H9 (cell line): ENCODE results near the gene PSKH1. TPM values are rescaled to one million over a fixed set of nuclear protein-coding genes. Genes with fewer than 3 reads are reported as not detected.

Source experiments
- DNase-seq: peaks from one replicate; pipeline ENCODE4 v3.0.0-alpha.2; 2017
- H2AFZ ChIP-seq: one replicate; pipeline ENCODE4 v1.6.1; 2013; ENCODE audit warnings: mild to moderate bottlenecking, low read length, control low read depth, moderate library complexity
- H2AK5ac ChIP-seq: 2 replicates; pipeline ENCODE4 v1.6.1; 2013; ENCODE audit warnings: low read length, control low read depth, mixed read lengths; ENCODE audit not compliant: insufficient read length
- H2BK120ac ChIP-seq: one replicate; pipeline ENCODE4 v1.6.1; 2013; ENCODE audit warnings: low read depth, mild to moderate bottlenecking, low read length, control low read depth, inconsistent platforms; ENCODE audit not compliant: poor library complexity, severe bottlenecking
- H2BK12ac ChIP-seq: 2 replicates; pipeline ENCODE4 v1.6.1; 2013; ENCODE audit warnings: low read length, control low read depth, mixed read lengths, low read depth; ENCODE audit not compliant: insufficient read length
- H2BK15ac ChIP-seq: 2 replicates; pipeline ENCODE4 v1.6.1; 2013; ENCODE audit warnings: low read depth, low read length, control low read depth
- H2BK20ac ChIP-seq: one replicate; pipeline ENCODE4 v1.6.1; 2013; ENCODE audit warnings: low read depth, mild to moderate bottlenecking, low read length, control low read depth, inconsistent platforms; ENCODE audit not compliant: poor library complexity, severe bottlenecking
- H2BK5ac ChIP-seq: 2 replicates; pipeline ENCODE4 v1.6.1; 2013; ENCODE audit warnings: low read length, control low read depth, mixed read lengths; ENCODE audit not compliant: insufficient read length
- H3K14ac ChIP-seq: 2 replicates; pipeline ENCODE4 v1.6.1; 2013; ENCODE audit warnings: low read length, control low read depth; ENCODE audit not compliant: insufficient read depth
- H3K18ac ChIP-seq: 2 replicates; pipeline ENCODE4 v1.6.1; 2013; ENCODE audit warnings: low read depth, mild to moderate bottlenecking, mixed read lengths, low read length, control low read depth; ENCODE audit not compliant: insufficient read length
- H3K23ac ChIP-seq: 2 replicates; pipeline ENCODE4 v1.6.1; 2013; ENCODE audit warnings: low read length, control low read depth, mixed read lengths, low read depth; ENCODE audit not compliant: insufficient read length
- H3K23me2 ChIP-seq: 2 replicates; pipeline ENCODE4 v1.6.1; 2013; ENCODE audit warnings: low read depth, mild to moderate bottlenecking, mixed read lengths, low read length, control low read depth; ENCODE audit not compliant: insufficient read length, poor library complexity, severe bottlenecking
- H3K27ac ChIP-seq: 2 replicates; pipeline ENCODE4 v1.5.1; 2013; ENCODE audit warnings: low read length, control low read depth, mixed read lengths, low read depth; ENCODE audit not compliant: insufficient read length
- H3K27me3 ChIP-seq: 2 replicates; pipeline ENCODE4 v1.6.1; 2013; ENCODE audit warnings: low read length, control low read depth, inconsistent platforms; ENCODE audit not compliant: insufficient read depth
- H3K4ac ChIP-seq: 2 replicates; pipeline ENCODE4 v1.6.1; 2013; ENCODE audit warnings: low read depth, mild to moderate bottlenecking, control low read depth, inconsistent platforms, low read length, moderate library complexity
- H3K4me1 ChIP-seq: 2 replicates; pipeline ENCODE4 v1.6.1; 2013; ENCODE audit warnings: low read length, control low read depth, inconsistent platforms; ENCODE audit not compliant: insufficient read depth
- H3K4me2 ChIP-seq: 2 replicates; pipeline ENCODE4 v1.6.1; 2013; ENCODE audit warnings: low read length, control low read depth, mixed read lengths; ENCODE audit not compliant: insufficient read length, insufficient read depth
- H3K56ac ChIP-seq: 2 replicates; pipeline ENCODE4 v1.6.1; 2013; ENCODE audit warnings: low read depth, mild to moderate bottlenecking, mixed read lengths, low read length, control low read depth; ENCODE audit not compliant: insufficient read length
- H3K79me1 ChIP-seq: 2 replicates; pipeline ENCODE4 v1.6.1; 2013; ENCODE audit warnings: low read depth, mild to moderate bottlenecking, moderate library complexity, low read length, control low read depth, inconsistent platforms; ENCODE audit not compliant: insufficient read depth, poor library complexity, severe bottlenecking
- H3K79me2 ChIP-seq: 2 replicates; pipeline ENCODE4 v1.6.1; 2013; ENCODE audit warnings: low read length, control low read depth, inconsistent platforms; ENCODE audit not compliant: insufficient read depth
- H3K9ac ChIP-seq: 2 replicates; pipeline ENCODE4 v1.6.1; 2013; ENCODE audit warnings: low read length, control low read depth, mixed read lengths; ENCODE audit not compliant: insufficient read length; ENCODE audit errors: extremely low read depth
- H3K9me3 ChIP-seq: one replicate; pipeline ENCODE4 v1.6.1; 2013; ENCODE audit warnings: low read depth, low read length, inconsistent platforms; ENCODE audit not compliant: control insufficient read depth
- H3T11ph ChIP-seq: one replicate; pipeline ENCODE4 v1.6.1; 2013; ENCODE audit warnings: mild to moderate bottlenecking, low read length, control low read depth, inconsistent platforms
- H4K20me1 ChIP-seq: one replicate; pipeline ENCODE4 v1.6.1; 2013; ENCODE audit not compliant: control insufficient read depth, insufficient read length, insufficient read depth
- H4K5ac ChIP-seq: 2 replicates; pipeline ENCODE4 v1.6.1; 2013; ENCODE audit warnings: low read depth, mild to moderate bottlenecking, mixed read lengths, low read length, control low read depth; ENCODE audit not compliant: insufficient read length
- H4K8ac ChIP-seq: replicated peaks from 2 replicates; pipeline ENCODE4 v1.6.1; 2013; ENCODE audit warnings: low read length, control low read depth, mixed read lengths, low read depth; ENCODE audit not compliant: insufficient read length
- H4K91ac ChIP-seq: 2 replicates; pipeline ENCODE4 v1.6.1; 2013; ENCODE audit warnings: low read depth, mild to moderate bottlenecking, moderate library complexity, mixed read lengths, low read length, control low read depth; ENCODE audit not compliant: insufficient read length
- H3K27ac Mint-ChIP-seq, 3 experiments: 2 replicates in 2 of 3; 3 replicates in 1 of 3; pipeline ENCODE4 v1.8.0; 2020 to 2021; ENCODE audit warnings: mixed read lengths in 3 of 3, mild to moderate bottlenecking in 1 of 3, moderate library complexity in 1 of 3
- H3K27me3 Mint-ChIP-seq: 2 replicates; pipeline ENCODE4 v1.8.0; 2021; ENCODE audit warnings: low read depth, mild to moderate bottlenecking, moderate library complexity, mixed read lengths
- H3K36me3 Mint-ChIP-seq, 3 experiments: 2 replicates in 2 of 3; 3 replicates in 1 of 3; pipeline ENCODE4 v1.8.0; 2020 to 2021; ENCODE audit warnings: low read depth in 3 of 3, mixed read lengths in 3 of 3; ENCODE audit not compliant: insufficient read depth in 1 of 3
- H3K4me1 Mint-ChIP-seq, 2 experiments: 2 replicates each; pipeline ENCODE4 v1.8.0; 2020; ENCODE audit warnings: mixed read lengths in 2 of 2
- H3K4me3 Mint-ChIP-seq, 2 experiments: 2 replicates in 1 of 2; 3 replicates in 1 of 2; pipeline ENCODE4 v1.8.0; 2020 to 2021; ENCODE audit warnings: mild to moderate bottlenecking in 2 of 2, mixed read lengths in 2 of 2, moderate library complexity in 1 of 2
- H3K9me3 Mint-ChIP-seq, 2 experiments: 2 replicates in 1 of 2; 3 replicates in 1 of 2; pipeline ENCODE4 v1.8.0; 2020; ENCODE audit warnings: mild to moderate bottlenecking in 2 of 2, mixed read lengths in 2 of 2, moderate library complexity in 1 of 2
- CTCF ChIP-seq: fragments of 200-600 bp; sonication (generic); conservative IDR thresholded peaks from 3 replicates; pipeline ENCODE4 v1.8.0; 2021; ENCODE audit warnings: antibody characterized with exemption, mild to moderate bottlenecking
- WGBS: extraction: QIAGEN DNeasy Blood & Tissue Kit; methylation state at CpG from one replicate; pipeline ENCODE4 v1.1.7; 2013; ENCODE audit warnings: missing lambda C conversion rate, low lambda C conversion rate, mixed read lengths; ENCODE audit not compliant: insufficient read length; ENCODE audit errors: extremely low coverage; 5-methylcytosine and 5-hydroxymethylcytosine counted together
- total RNA-seq: library from RNA; stranded (reverse); gene quantifications from 2 replicates; pipeline ENCODE4 v1.2.1, GENCODE V29; 2021

Gene PSKH1
- total RNA-seq, 1 experiment from 2014 or later: 29.1 TPM

- no peak overlapping the region for H2BK12ac ChIP-seq
- H3K18ac ChIP-seq: no peak overlapping the region
- no peaks in the 10 kb centered on the region for H3K27me3 ChIP-seq
- H3K79me2 ChIP-seq: no peaks in the 10 kb centered on the region
- no peak overlapping the region for H3T11ph ChIP-seq
- H4K8ac ChIP-seq: no peak overlapping the region
- H3K4ac ChIP-seq: no peak overlapping the region
- H3K27ac ChIP-seq: no peak overlapping the region
- no peaks in the 10 kb centered on the region; the same call in 1 of the 2 replicates for H3K4me1 ChIP-seq
- Mint-ChIP-seq H3K4me3 (no peak overlapping the region), H3K36me3 (peaks cover 14 to 41% (median 15%) of the 10 kb centered on the region in 3 experiments), H3K4me1 (peaks cover 16 to 17% of the 10 kb centered on the region in 2 experiments), H3K9me3 (peaks cover 0 to under 1% of the 10 kb centered on the region in 2 experiments; a peak in 1 of 5 replicates), H3K27ac (no peak overlapping the region), H3K27me3 (peaks cover 8% of the 10 kb centered on the region)
- no peak overlapping the region for H2AFZ ChIP-seq
- H3K23ac ChIP-seq: no peak overlapping the region
- no peak overlapping the region for H2BK20ac ChIP-seq
- no peak overlapping the region for H2AK5ac ChIP-seq
- no peak for TF ChIP-seq CTCF
- no peak overlapping the region for H2BK15ac ChIP-seq
- no CpG with 5 or more reads among the region's 17 CpGs for WGBS
- no peak overlapping the region for H2BK120ac ChIP-seq
- no peak overlapping the region for H3K14ac ChIP-seq
- no peak overlapping the region for H3K56ac ChIP-seq
- H3K23me2 ChIP-seq: peaks cover 9% of the 10 kb centered on the region
- H4K20me1 ChIP-seq: no peaks in the 10 kb centered on the region
- no peak for DNase-seq
- no peaks in the 10 kb centered on the region for H3K79me1 ChIP-seq
- H3K4me2 ChIP-seq: no peak overlapping the region
- no peak overlapping the region for H4K5ac ChIP-seq
- no peaks in the 10 kb centered on the region for H3K9me3 ChIP-seq
- no peak overlapping the region for H2BK5ac ChIP-seq
- no peak overlapping the region for H4K91ac ChIP-seq
- H3K9ac ChIP-seq: no peak overlapping the region
Observed at GRCh38 chr16:67930678-67931211, 37.7 kb downstream of the PSKH1 start.
